IPS DF 4.7 (cell line): Measurements from ENCODE around the gene CMTR1.

Experiments used
- DNase-seq: peaks from one replicate; pipeline ENCODE4 v3.0.0-alpha.2; 2013; ENCODE audit warnings: low spot score; ENCODE audit errors: extremely low read depth

CMTR1 gene

GRCh38 chr6:37477656-37478435 is 44.8 kb downstream of the CMTR1 start:
- DNase-seq, result no peak

GRCh38 chr6:37478827-37479226 is 45.8 kb downstream of the CMTR1 start:
- no peak for DNase-seq

GRCh38 chr6:37479266-37479854 is 46.3 kb downstream of the CMTR1 start:
- DNase-seq, result no peak

GRCh38 chr6:37480118-37480736 is 47.2 kb downstream of the CMTR1 start:
- DNase-seq, result no peak

GRCh38 chr6:37480951-37481534 is 48.0 kb downstream of the CMTR1 start:
- DNase-seq, result no peak

GRCh38 chr6:37481711-37482605 is 48.9 kb downstream of the CMTR1 start:
- no peak for DNase-seq

- no peak for DNase-seq
Observed at GRCh38 chr6:37482606-37483251, 49.7 kb downstream of the CMTR1 start.

GRCh38 chr6:37483252-37483901 is 50.4 kb downstream of the CMTR1 start:
- no peak for DNase-seq

GRCh38 chr6:37483917-37484785 is 51.1 kb downstream of the CMTR1 start:
- DNase-seq, result no peak

GRCh38 chr6:37484786-37485170 is 51.8 kb downstream of the CMTR1 start:
- DNase-seq, result no peak

GRCh38 chr6:37485291-37485702 is 52.3 kb downstream of the CMTR1 start:
- no peak for DNase-seq

GRCh38 chr6:37486121-37486839 is 53.3 kb downstream of the CMTR1 start:
- DNase-seq, result no peak

- no peak for DNase-seq
Observed at GRCh38 chr6:37487591-37488380, 54.8 kb downstream of the CMTR1 start.

GRCh38 chr6:37488476-37488875 is 55.5 kb downstream of the CMTR1 start:
- DNase-seq, result no peak

GRCh38 chr6:37489697-37490336 is 56.8 kb downstream of the CMTR1 start:
- no peak for DNase-seq

GRCh38 chr6:37490536-37491170 is 57.6 kb downstream of the CMTR1 start:
- no peak for DNase-seq
